Fibroblast of mammary gland (primary cell): ENCODE results near the gene TMEM232.

Source experiments
- DNase-seq: peaks from one replicate; pipeline ENCODE4 v3.0.0-alpha.2; 2010; ENCODE audit warnings: low read depth
- H3K4me3 ChIP-seq: 2 replicates; pipeline ENCODE4 v1.5.1; 2011; ENCODE audit warnings: low read depth, mild to moderate bottlenecking, low read length, moderate library complexity; ENCODE audit not compliant: control insufficient read depth
- CTCF ChIP-seq: conservative IDR thresholded peaks from 2 replicates; pipeline ENCODE4 v1.5.1; 2011; ENCODE audit warnings: low read depth, low read length, inconsistent platforms; ENCODE audit not compliant: control insufficient read depth, insufficient read depth

The TMEM232 gene

GRCh38 chr5:110726249-110727024, at the start of gene TMEM232:
Gene TMEM232, minus strand, starts transcription at chr5:110726671. Its CDS starts 59,319 bp downstream, at chr5:110667352.
- DNase-seq = peak; percentile 82
- TF ChIP-seq CTCF = no peak
- H3K4me3 ChIP-seq = peak within 1 kb of the TSS; percentile 48

- no peak for DNase-seq
- H3K4me3 ChIP-seq = no peak overlapping the region
- no peak for TF ChIP-seq CTCF
These were observed 43.8 kb upstream of the TMEM232 start for GRCh38 chr5:110770286-110770685.

- H3K4me3 ChIP-seq = no peak overlapping the region
- peak; percentile 84 for DNase-seq
- TF ChIP-seq CTCF = no peak
These were observed 42.7 kb upstream of the TMEM232 start for GRCh38 chr5:110769000-110769681.

GRCh38 chr5:110768138-110768860, 41.8 kb upstream of the TMEM232 start:
- peak; percentile 80 for DNase-seq
- no peak overlapping the region for H3K4me3 ChIP-seq
- no peak for TF ChIP-seq CTCF

- no peak overlapping the region for H3K4me3 ChIP-seq
- no peak for TF ChIP-seq CTCF
- DNase-seq = no peak
These were observed 33.7 kb upstream of the TMEM232 start for GRCh38 chr5:110760158-110760557.

- TF ChIP-seq CTCF = peak; percentile 64
- no peak overlapping the region for H3K4me3 ChIP-seq
- peak; percentile 63 for DNase-seq
These were observed 30.8 kb upstream of the TMEM232 start for GRCh38 chr5:110757118-110757729.
